C4-2B (cell line): ENCODE results near the gene LMCD1.

Experiments
- ZFX ChIP-seq: fragments of 450-650 bp; IDR thresholded peaks from 2 replicates; pipeline ENCODE4 v1.6.1; 2017
- TF ChIP-seq, protein P1 (sequence below): fragments of 450-650 bp; conservative IDR thresholded peaks from 2 replicates; pipeline ENCODE4 v1.5.1; 2017; ENCODE audit warnings: mild to moderate bottlenecking

DNA sequence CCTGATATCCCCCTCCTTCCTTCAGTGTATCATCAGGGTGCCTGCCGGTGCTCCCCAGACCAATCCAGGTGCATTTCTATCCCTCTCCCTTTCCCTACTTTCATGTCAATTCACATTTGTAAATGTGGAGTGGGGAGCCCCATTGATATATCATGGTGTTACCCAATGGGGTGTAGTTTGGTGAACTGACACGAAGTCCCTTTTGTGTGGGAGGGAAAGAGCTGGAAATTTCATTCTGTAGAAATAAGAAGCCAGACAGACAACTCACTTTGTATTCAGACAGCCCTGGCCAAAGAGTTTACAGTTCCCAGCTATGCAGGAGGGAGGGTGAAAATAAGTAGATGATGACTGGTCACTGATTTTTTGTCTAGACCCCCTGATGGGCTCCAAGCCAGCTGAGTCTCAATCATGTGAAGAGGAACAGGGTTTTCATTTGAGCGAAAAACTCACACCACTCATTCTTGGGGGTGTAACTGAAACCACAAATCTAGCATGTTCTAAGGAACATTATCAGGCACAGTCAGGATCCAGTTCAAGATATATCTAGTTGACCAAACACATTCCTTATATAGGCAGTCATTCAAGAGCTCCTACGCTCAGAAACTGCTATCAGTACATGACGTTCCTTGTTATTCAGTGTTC, 58.9 kb downstream of the LMCD1 start:
- TF ChIP-seq, protein P1, sequence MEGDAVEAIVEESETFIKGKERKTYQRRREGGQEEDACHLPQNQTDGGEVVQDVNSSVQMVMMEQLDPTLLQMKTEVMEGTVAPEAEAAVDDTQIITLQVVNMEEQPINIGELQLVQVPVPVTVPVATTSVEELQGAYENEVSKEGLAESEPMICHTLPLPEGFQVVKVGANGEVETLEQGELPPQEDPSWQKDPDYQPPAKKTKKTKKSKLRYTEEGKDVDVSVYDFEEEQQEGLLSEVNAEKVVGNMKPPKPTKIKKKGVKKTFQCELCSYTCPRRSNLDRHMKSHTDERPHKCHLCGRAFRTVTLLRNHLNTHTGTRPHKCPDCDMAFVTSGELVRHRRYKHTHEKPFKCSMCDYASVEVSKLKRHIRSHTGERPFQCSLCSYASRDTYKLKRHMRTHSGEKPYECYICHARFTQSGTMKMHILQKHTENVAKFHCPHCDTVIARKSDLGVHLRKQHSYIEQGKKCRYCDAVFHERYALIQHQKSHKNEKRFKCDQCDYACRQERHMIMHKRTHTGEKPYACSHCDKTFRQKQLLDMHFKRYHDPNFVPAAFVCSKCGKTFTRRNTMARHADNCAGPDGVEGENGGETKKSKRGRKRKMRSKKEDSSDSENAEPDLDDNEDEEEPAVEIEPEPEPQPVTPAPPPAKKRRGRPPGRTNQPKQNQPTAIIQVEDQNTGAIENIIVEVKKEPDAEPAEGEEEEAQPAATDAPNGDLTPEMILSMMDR = no peak
- no peak for TF ChIP-seq ZFX
